GM19193 (cell line): ENCODE results near the gene GJA4.

Experiments
- POLR2A ChIP-seq: IDR thresholded peaks from 4 replicates; pipeline ENCODE4 v1.6.1; 2011; ENCODE audit not compliant: insufficient read depth, insufficient read length; ENCODE audit errors: extremely low read depth

Gene GJA4

DNA sequence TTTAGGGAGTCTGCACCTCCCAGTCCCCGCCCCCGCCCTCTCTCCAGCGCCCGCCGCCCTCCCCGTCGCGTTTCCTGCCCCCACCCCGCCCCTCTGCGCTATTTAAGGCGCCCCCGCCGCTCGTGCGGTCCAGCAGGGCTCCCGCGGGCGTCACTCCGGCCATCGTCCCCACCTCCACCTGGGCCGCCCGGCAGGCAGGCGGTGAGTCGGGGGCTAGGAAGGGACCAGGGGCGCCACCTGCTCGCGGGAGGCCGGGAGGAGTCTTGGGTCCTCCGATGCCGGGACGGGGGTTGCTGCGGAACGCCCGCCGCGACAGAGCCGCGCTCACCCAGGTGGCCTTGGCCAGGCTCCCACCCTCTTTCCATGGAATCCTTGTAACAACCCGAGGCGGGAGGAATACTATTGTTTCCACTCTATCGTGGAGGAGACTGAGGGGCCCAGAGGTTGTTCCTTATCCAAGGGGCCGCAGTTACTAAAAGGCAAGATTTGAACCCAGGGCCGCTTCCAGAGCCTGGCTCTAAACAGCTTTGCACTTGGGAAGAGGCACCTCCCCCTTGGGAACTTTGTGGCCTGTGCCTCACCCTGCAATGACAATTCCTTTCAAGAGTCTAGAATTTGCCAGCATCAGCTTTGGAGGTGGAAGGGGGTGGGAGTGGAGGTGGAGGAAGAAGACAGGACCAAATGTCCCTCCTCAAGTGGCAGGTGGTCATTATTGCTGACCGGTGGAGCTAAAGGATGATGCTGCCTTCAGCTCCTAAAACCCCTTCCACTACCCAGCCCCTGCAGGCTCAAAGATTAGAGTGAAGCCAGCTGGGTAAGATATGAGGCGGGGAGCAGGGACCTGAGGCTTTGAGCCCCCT is at the start of gene GJA4:
Gene GJA4 (plus strand): TSS at position 132 of the 860 bp plus-strand sequence. CDS start 1,215 bp downstream, outside the sequence.
- no peak for TF ChIP-seq POLR2A

DNA sequence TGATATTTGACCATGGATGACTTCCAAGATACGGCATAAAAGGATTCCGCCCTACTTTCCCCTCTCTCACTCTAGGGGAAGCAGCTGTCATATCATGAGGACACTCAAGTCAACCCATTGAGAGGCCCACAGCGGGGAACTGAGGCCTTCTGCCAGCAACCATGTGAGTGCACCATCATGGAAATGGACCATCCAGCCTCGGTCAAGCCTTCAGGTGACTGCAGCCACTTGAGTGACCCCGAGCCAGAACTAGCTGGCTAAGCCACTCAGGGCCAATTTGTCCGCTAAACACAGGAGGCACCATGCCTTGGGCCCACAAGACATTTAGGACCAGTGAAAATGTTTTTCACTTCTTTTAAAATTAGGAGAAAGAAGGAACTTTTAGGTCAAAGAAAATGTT is 49.0 kb upstream of the GJA4 start:
- no peak for TF ChIP-seq POLR2A

GRCh38 chr1:34744851-34745250 is 47.9 kb upstream of the GJA4 start:
- no peak for TF ChIP-seq POLR2A

DNA sequence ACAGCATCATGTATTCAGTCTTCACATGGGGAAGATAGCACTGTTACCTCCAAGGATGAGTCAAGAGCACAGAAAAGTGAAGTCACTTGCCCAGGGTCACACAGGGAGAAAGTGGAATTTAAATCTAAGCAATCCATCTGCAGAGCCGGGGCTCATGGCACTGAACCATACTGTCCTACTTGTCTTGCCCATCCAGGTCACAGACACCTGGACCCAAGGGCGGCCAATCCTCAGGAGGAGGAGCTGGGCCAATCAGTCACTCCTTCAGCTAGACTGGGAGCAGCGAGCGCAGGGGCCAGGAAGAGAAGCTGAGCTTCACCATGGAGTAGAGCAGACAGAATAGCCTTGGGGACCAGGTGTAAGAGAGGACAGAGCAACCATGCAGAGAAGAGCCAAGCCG is 47.1 kb upstream of the GJA4 start:
- no peak for TF ChIP-seq POLR2A

DNA sequence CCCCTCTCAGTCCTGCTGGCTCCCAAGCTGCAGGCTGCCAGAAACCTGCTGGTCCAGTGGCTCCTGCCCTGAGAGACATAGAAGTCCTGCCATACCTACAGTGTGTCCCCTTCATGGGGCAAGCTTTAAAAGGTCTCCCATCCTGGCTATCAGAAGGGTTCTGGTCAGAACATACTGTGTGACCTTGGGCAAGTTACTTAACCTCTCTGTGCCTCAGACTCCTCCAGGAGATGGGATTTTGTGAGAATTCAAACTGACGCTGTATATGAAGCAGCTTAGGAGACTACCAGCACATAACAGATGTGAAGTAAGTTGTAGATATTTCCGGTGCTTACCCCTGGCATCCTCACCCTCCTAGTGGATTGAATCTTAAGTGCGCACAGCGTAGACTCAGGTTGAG is 46.7 kb upstream of the GJA4 start:
- TF ChIP-seq POLR2A, result no peak

GRCh38 chr1:34746785-34747637 is 45.8 kb upstream of the GJA4 start:
- no peak for TF ChIP-seq POLR2A

DNA sequence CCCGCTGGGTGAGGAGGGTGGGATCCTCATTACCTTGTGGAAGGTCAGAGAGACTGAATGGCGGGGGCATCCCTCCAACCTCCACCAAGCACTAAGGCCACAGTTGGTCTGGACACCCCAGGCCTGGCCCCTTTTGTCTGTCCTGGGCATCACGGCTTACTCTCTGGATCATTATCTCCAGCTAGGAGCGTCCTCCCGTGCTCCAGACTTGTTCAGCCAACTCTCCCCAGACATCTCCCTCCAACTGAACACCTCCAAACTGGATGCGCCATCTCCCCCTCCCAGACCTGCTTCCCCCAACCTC is 45.2 kb upstream of the GJA4 start:
- TF ChIP-seq POLR2A, result no peak

GRCh38 chr1:34749992-34750391 is 42.8 kb upstream of the GJA4 start:
- TF ChIP-seq POLR2A, result no peak

GRCh38 chr1:34750610-34751009 is 42.2 kb upstream of the GJA4 start:
- no peak for TF ChIP-seq POLR2A

- TF ChIP-seq POLR2A, result no peak
Measured at GRCh38 chr1:34753163-34753562, 39.6 kb upstream of the GJA4 start.

DNA sequence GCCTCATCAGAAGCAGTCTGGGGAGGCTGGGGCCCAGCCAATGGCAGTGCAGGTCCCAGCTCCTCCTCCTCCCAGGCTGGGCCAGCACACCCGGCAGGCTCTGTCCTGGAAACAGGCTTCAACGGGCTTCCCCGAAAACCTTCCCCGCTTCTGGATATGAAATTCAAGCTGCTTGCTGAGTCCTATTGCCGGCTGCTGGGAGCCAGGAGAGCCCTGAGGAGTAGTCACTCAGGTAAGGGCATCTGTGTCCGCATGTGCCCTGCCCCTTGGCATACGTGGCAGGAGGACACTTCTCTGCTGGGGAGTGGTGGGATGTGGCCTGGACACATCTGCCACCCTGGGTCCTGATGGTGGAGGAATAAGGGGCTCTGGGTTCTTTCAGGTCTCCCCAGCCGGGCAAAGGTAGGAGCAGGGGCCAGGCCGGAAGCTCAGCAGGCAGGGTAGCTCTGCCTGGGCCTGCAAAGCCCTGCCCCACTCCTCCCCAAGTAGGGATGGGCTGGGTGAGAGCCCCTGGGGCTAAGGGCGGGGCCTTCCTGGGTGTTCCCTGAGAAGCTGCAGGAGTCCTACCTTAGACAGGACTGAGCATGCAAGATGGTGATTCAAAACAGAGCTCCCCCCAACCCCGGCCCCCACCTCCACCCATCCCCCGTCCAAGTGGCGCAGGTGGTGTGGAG is 37.7 kb upstream of the GJA4 start, which contains the start of gene GJB5:
Gene GJB5 (plus strand): TSS at position 84 of the 674 bp plus-strand sequence. CDS start 2,284 bp downstream, outside the sequence.
- no peak for TF ChIP-seq POLR2A

DNA sequence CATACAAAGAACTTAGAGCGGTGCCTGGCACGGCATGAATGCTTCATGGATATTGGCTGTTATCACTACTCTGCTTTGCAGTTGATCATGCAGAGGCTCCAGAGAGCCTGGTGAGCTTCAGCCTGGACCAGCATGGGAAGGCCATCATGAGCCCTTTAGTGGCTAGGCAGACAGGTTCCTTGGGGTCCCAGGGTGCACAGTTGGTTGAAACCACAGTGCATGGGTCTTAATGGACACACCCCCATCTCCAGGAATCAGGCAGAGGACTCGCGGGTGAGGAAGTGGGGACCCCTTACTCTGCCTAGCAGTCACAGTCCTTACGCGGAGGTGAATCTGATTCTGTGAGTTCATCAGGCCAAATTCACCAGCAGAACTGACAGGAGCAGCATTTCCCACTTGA is 36.8 kb upstream of the GJA4 start:
- TF ChIP-seq POLR2A, result no peak

DNA sequence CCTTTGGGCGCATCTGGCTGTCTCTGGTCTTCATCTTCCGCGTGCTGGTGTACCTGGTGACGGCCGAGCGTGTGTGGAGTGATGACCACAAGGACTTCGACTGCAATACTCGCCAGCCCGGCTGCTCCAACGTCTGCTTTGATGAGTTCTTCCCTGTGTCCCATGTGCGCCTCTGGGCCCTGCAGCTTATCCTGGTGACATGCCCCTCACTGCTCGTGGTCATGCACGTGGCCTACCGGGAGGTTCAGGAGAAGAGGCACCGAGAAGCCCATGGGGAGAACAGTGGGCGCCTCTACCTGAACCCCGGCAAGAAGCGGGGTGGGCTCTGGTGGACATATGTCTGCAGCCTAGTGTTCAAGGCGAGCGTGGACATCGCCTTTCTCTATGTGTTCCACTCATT is 35.4 kb upstream of the GJA4 start:
- no peak for TF ChIP-seq POLR2A

GRCh38 chr1:34758751-34759150 is 34.0 kb upstream of the GJA4 start:
- no peak for TF ChIP-seq POLR2A
